Hepatocyte (in vitro differentiated cells): Measurements from ENCODE around the gene DNAJB1. TPM values are rescaled to one million over a fixed set of nuclear protein-coding genes. Genes with fewer than 3 reads are reported as not detected.

Experiments
- DNase-seq: peaks from one replicate; pipeline ENCODE4 v3.0.0-alpha.2; 2016; ENCODE audit warnings: low spot score
- H2AFZ ChIP-seq: fragments of 200-600 bp; sonication (generic); 2 replicates; pipeline ENCODE4 v1.6.0; 2016; ENCODE audit warnings: antibody characterized with exemption, mild to moderate bottlenecking
- H3K27ac ChIP-seq: fragments of 200-600 bp; sonication (generic); 2 replicates; pipeline ENCODE4 v1.5.1; 2016; ENCODE audit warnings: mild to moderate bottlenecking
- H3K27me3 ChIP-seq: fragments of 200-600 bp; sonication (generic); 2 replicates; pipeline ENCODE4 v1.6.1; 2016
- H3K36me3 ChIP-seq: fragments of 200-600 bp; sonication (generic); replicated peaks from 2 replicates; pipeline ENCODE4 v1.5.1; 2016; ENCODE audit warnings: low read depth; ENCODE audit not compliant: insufficient read depth
- H3K4me1 ChIP-seq: fragments of 200-600 bp; sonication (generic); 2 replicates; pipeline ENCODE4 v1.5.1; 2016; ENCODE audit warnings: mild to moderate bottlenecking, moderate library complexity; ENCODE audit not compliant: insufficient read depth
- H3K4me2 ChIP-seq: fragments of 200-600 bp; sonication (generic); 2 replicates; pipeline ENCODE4 v1.6.0; 2016
- H3K4me3 ChIP-seq: fragments of 200-600 bp; sonication (generic); 2 replicates; pipeline ENCODE4 v1.5.1; 2016; ENCODE audit warnings: mild to moderate bottlenecking
- H3K79me2 ChIP-seq: fragments of 200-600 bp; sonication (generic); 2 replicates; pipeline ENCODE4 v1.6.0; 2017; ENCODE audit warnings: mild to moderate bottlenecking
- H3K9me2 ChIP-seq: fragments of 200-600 bp; sonication (generic); replicated peaks from 2 replicates; pipeline ENCODE4 v1.6.0; 2017; ENCODE audit warnings: mild to moderate bottlenecking; ENCODE audit not compliant: insufficient read depth
- H3K9me3 ChIP-seq: fragments of 200-600 bp; sonication (generic); 2 replicates; pipeline ENCODE4 v1.5.1; 2016; ENCODE audit warnings: low read depth, mild to moderate bottlenecking
- H4K20me1 ChIP-seq: fragments of 200-600 bp; sonication (generic); 2 replicates; pipeline ENCODE4 v1.6.0; 2016; ENCODE audit warnings: mild to moderate bottlenecking; ENCODE audit not compliant: insufficient read depth, poor library complexity, severe bottlenecking
- EZH2 ChIP-seq: fragments of 200-600 bp; sonication (generic); IDR thresholded peaks from 2 replicates; pipeline ENCODE4 v1.6.1; 2016; ENCODE audit warnings: antibody characterized with exemption, mild to moderate bottlenecking, borderline replicate concordance
- EZH2phosphoT487 ChIP-seq: fragments of 200-600 bp; sonication (generic); IDR thresholded peaks from one replicate; pipeline ENCODE4 v1.6.1; 2018; ENCODE audit warnings: antibody characterized with exemption, mild to moderate bottlenecking, low read depth, moderate library complexity; ENCODE audit not compliant: unreplicated experiment, severe bottlenecking
- WGBS: methylation state at CpG from one replicate; pipeline ENCODE4 v1.1.6; 2016; ENCODE audit warnings: low lambda C conversion rate; ENCODE audit errors: missing lambda C conversion rate; 5-methylcytosine and 5-hydroxymethylcytosine counted together
- polyA plus RNA-seq: library from polyadenylated mRNA; unstranded; fragments of >200 nt; fragmentation: Nextera tagmentation; extraction: Ambion mirVana; gene quantifications from 2 replicates; pipeline ENCODE4 v1.2.1, GENCODE V29; 2016
- total RNA-seq: library from RNA; depleted of rRNA; stranded (reverse); fragments of >200 nt; gene quantifications from 2 replicates; pipeline ENCODE4 v1.2.3, GENCODE V29; 2014
- TF ChIP-seq, protein P1 (sequence below): fragments of 200-600 bp; sonication (generic); IDR thresholded peaks from 2 replicates; pipeline ENCODE4 v1.5.1; 2016; ENCODE audit warnings: antibody characterized with exemption, mild to moderate bottlenecking; ENCODE audit not compliant: poor library complexity

Gene DNAJB1
- total and polyA plus RNA-seq, 2 experiments from 2014 or later: 104 to 185 TPM

DNA sequence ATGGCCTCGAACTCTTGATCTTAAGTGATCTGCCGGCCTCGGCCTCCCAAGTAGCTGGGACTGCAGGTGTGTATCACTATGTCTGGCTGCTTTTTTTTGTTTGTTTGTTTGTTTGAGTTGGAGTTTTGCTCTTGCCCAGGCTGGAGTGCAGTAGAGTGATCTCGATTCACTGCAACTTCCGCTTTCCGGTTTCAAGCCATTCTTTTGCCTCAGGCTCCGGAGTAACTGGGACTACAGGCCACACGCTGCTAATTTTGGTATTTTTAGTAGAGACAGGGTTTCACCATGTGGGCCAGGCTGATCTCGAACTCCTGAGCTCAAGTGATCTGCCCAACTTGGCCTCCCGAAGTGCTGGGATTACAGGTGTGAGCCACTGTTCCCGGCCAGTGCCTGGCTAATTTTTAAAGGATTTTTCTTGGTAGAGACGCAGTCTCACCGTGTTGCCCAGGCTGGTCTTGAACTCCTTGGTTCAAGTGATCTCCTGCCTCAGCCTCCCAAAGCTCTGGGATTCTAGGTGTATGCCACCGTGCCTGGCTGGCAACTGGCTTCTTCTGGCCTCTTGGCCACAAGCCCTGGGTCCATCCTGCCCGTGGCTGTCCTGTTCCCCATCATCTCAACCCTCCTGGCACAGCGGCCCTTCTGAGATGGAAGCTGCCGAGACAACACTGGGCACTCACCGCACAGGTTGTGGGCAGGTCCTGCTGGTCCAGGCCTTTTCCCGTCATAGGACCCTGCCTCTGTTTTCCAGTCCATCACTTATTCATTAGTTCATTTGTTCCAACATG is 22.7 kb upstream of the DNAJB1 start:
- Histone ChIP-seq H3K9me3 (no peaks in the 10 kb centered on the region), H3K36me3 (no peaks in the 10 kb centered on the region), H4K20me1 (peaks cover 13% of the 10 kb centered on the region), H3K9me2 (no peaks in the 10 kb centered on the region), H3K4me3 (no peak overlapping the region), H2AFZ (no peak overlapping the region), H3K4me2 (no peak overlapping the region), H3K27me3 (no peaks in the 10 kb centered on the region), H3K27ac (no peak overlapping the region), H3K79me2 (peaks cover 80% of the 10 kb centered on the region), H3K4me1 (peaks cover 16% of the 10 kb centered on the region)
- no peak for DNase-seq
- TF ChIP-seq, protein P1, sequence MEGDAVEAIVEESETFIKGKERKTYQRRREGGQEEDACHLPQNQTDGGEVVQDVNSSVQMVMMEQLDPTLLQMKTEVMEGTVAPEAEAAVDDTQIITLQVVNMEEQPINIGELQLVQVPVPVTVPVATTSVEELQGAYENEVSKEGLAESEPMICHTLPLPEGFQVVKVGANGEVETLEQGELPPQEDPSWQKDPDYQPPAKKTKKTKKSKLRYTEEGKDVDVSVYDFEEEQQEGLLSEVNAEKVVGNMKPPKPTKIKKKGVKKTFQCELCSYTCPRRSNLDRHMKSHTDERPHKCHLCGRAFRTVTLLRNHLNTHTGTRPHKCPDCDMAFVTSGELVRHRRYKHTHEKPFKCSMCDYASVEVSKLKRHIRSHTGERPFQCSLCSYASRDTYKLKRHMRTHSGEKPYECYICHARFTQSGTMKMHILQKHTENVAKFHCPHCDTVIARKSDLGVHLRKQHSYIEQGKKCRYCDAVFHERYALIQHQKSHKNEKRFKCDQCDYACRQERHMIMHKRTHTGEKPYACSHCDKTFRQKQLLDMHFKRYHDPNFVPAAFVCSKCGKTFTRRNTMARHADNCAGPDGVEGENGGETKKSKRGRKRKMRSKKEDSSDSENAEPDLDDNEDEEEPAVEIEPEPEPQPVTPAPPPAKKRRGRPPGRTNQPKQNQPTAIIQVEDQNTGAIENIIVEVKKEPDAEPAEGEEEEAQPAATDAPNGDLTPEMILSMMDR: no peak
- TF ChIP-seq EZH2 (no peak), EZH2phosphoT487 (no peak)
- WGBS: 96% methylated on average over 19 of the region's 19 CpGs

DNA sequence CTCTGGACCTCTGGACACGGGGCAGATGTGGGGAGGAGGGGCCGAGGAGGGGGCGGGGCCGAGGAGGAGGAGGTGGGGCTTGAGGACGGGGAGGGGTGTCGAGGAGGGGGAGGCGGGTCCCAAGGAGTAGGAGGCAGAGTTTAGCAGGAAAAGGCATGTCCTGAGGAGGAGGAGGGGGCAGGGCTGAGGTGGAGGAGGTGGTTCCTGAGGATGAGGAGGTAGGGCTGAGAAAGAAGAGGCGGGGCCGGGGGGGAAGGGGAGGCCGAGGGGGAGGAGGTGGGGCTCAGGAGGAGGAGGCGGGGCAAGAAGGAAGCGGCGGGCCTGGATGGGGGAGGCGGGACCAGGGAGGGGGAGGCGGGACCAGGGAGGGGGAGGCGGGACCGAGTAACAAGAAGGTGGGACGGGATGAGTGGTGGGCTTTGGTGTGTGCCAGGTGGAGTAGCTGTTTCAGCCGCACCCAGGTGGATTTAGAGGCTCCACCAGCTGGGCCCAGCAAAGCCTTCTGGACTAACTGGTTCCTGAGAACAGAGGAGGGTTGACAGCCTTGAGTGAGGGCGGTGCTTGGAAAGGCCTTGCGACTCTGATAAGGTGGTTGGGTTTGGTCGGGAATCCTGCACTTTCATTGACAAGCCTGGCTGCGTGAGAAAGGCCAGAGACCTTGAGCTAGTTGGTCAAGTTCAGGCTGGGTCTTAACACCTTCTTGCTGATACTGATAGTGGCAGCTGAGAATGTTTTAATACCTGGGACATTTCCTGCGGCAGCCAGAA is 18.9 kb upstream of the DNAJB1 start:
- H3K27ac ChIP-seq: peak overlapping the region; percentile 69
- DNase-seq: peak; percentile 87
- no peak overlapping the region for H3K4me3 ChIP-seq
- peaks cover 12% of the 10 kb centered on the region for H4K20me1 ChIP-seq
- H3K27me3 ChIP-seq: no peaks in the 10 kb centered on the region
- WGBS: 19% methylated on average over 8 of the region's 24 CpGs
- H2AFZ ChIP-seq: no peak overlapping the region
- peaks cover 12% of the 10 kb centered on the region for H3K4me1 ChIP-seq
- TF ChIP-seq EZH2 (no peak), EZH2phosphoT487 (no peak)
- TF ChIP-seq, protein P1: no peak
- no peaks in the 10 kb centered on the region for H3K9me3 ChIP-seq
- peaks cover 78% of the 10 kb centered on the region for H3K79me2 ChIP-seq
- H3K9me2 ChIP-seq: no peaks in the 10 kb centered on the region
- H3K4me2 ChIP-seq: peak overlapping the region; percentile 72
- H3K36me3 ChIP-seq: no peaks in the 10 kb centered on the region

DNA sequence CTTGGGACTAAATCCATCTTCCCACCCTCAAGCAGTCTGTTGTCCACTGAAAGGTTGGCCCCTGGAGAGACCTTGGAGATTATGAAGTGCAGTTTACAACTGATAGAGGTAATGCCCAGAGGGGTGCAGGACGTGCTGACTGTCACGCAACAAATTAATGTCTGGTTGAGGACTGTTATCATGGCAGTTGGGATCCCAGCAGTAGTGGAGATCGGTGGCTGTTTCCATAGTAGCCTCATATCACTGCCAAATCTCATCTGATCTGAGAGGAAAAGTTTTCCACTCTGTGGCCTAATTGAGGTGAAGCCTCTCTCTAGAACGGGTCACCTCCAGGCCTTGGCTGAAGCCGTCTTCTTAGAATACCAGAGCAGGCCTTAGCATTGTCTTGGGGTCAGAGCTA is 15.3 kb upstream of the DNAJB1 start:
- Histone ChIP-seq H3K9me2 (no peaks in the 10 kb centered on the region), H3K27ac (no peak overlapping the region), H2AFZ (no peak overlapping the region), H3K4me2 (no peak overlapping the region), H3K79me2 (peaks cover 65% of the 10 kb centered on the region), H3K4me3 (no peak overlapping the region), H3K9me3 (no peaks in the 10 kb centered on the region), H3K36me3 (no peaks in the 10 kb centered on the region), H3K4me1 (peaks cover 14% of the 10 kb centered on the region), H3K27me3 (no peaks in the 10 kb centered on the region), H4K20me1 (peaks cover 8% of the 10 kb centered on the region)
- 74% methylated on average over 5 of the region's 5 CpGs for WGBS
- TF ChIP-seq, protein P1: no peak
- no peak for TF ChIP-seq EZH2
- TF ChIP-seq EZH2phosphoT487: no peak
- no peak for DNase-seq
